Neutrophil (primary cell): ENCODE measurements around the gene SPDEF.

Experiments used
- H3K27ac ChIP-seq: fragments of 200-600 bp; sonication (generic); 2 replicates; pipeline ENCODE4 v1.5.1; 2016; ENCODE audit warnings: mild to moderate bottlenecking, moderate library complexity
- H3K27me3 ChIP-seq: fragments of 200-600 bp; sonication (generic); 2 replicates; pipeline ENCODE4 v1.6.0; 2016; ENCODE audit warnings: mild to moderate bottlenecking
- H3K36me3 ChIP-seq: fragments of 200-600 bp; sonication (generic); 2 replicates; pipeline ENCODE4 v1.5.1; 2017
- H3K4me1 ChIP-seq, 2 experiments: fragments of 200-600 bp in 1 of 2; sonication (generic) in 1 of 2; 1 replicate in 1 of 2; 2 replicates in 1 of 2; pipeline versions ENCODE4 v1.5.1 to v1.6.1; 2013 to 2016; ENCODE audit warnings: low read depth in 1 of 2, low read length in 1 of 2, mild to moderate bottlenecking in 1 of 2, moderate library complexity in 1 of 2; ENCODE audit not compliant: control insufficient read depth in 1 of 2, insufficient read depth in 1 of 2
- H3K4me3 ChIP-seq, 2 experiments: fragments of 200-600 bp in 1 of 2; sonication (generic) in 1 of 2; 1 replicate in 1 of 2; 2 replicates in 1 of 2; pipeline ENCODE4 v1.5.1; 2013 to 2016; ENCODE audit warnings: low read depth in 1 of 2, low read length in 1 of 2, mild to moderate bottlenecking in 1 of 2, moderate library complexity in 1 of 2
- H3K9me3 ChIP-seq: fragments of 200-600 bp; sonication (generic); 2 replicates; pipeline ENCODE4 v1.5.1; 2016
- TF ChIP-seq, protein P1 (sequence below): fragments of 200-600 bp; sonication (generic); IDR thresholded peaks from 2 replicates; pipeline ENCODE4 v1.5.1; 2016; ENCODE audit warnings: antibody characterized with exemption

The SPDEF gene

DNA sequence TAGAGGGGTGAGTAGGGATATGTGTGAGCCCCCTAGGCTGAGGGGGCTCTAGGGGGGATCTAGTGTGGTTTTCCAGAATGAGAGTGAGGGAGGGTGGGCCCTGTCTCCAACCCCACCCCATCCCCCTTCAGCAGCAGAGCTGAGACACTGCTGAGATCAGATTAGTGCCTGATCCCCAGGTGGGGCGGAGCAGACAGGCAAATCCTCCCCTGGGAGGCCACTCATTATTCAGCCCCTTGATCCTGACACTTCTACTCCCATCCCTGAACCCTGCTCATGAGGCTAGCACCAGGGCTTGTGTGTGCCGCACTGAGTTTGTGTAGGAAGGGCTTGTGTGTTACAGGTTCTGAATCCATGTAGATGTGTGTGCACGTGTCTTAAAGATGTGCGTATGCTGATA is 42.5 kb downstream of the SPDEF start:
- Histone ChIP-seq H3K27me3 (peaks cover 46% of the 10 kb centered on the region), H3K27ac (no peak overlapping the region), H3K4me3 (no peak overlapping the region), H3K4me1 (no peaks in the 10 kb centered on the region), H3K9me3 (no peaks in the 10 kb centered on the region), H3K36me3 (no peaks in the 10 kb centered on the region)
- TF ChIP-seq, protein P1, sequence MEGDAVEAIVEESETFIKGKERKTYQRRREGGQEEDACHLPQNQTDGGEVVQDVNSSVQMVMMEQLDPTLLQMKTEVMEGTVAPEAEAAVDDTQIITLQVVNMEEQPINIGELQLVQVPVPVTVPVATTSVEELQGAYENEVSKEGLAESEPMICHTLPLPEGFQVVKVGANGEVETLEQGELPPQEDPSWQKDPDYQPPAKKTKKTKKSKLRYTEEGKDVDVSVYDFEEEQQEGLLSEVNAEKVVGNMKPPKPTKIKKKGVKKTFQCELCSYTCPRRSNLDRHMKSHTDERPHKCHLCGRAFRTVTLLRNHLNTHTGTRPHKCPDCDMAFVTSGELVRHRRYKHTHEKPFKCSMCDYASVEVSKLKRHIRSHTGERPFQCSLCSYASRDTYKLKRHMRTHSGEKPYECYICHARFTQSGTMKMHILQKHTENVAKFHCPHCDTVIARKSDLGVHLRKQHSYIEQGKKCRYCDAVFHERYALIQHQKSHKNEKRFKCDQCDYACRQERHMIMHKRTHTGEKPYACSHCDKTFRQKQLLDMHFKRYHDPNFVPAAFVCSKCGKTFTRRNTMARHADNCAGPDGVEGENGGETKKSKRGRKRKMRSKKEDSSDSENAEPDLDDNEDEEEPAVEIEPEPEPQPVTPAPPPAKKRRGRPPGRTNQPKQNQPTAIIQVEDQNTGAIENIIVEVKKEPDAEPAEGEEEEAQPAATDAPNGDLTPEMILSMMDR = no peak

DNA sequence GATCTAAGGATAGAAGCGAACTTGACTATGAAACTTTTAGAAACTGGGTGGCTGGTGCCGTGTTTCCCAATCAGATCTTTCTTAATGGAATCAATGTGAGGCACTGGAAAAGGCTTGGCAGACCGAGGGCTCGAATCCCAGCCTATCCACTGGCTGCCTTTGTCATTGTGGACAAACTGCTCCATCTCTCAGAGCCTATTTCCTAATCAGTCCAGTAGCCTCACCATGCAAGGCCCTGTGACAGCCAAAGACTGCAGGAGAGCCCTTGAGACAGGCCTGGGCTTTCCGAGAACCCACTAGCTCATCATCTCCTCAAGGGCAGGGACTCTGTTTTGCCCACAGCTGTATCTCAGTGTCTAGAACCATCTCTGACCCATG is 43.4 kb downstream of the SPDEF start:
- Histone ChIP-seq H3K9me3 (no peaks in the 10 kb centered on the region), H3K27ac (no peak overlapping the region), H3K27me3 (peaks cover 46% of the 10 kb centered on the region), H3K4me1 (no peaks in the 10 kb centered on the region), H3K4me3 (no peak overlapping the region), H3K36me3 (no peaks in the 10 kb centered on the region)
- TF ChIP-seq, protein P1 = no peak

DNA sequence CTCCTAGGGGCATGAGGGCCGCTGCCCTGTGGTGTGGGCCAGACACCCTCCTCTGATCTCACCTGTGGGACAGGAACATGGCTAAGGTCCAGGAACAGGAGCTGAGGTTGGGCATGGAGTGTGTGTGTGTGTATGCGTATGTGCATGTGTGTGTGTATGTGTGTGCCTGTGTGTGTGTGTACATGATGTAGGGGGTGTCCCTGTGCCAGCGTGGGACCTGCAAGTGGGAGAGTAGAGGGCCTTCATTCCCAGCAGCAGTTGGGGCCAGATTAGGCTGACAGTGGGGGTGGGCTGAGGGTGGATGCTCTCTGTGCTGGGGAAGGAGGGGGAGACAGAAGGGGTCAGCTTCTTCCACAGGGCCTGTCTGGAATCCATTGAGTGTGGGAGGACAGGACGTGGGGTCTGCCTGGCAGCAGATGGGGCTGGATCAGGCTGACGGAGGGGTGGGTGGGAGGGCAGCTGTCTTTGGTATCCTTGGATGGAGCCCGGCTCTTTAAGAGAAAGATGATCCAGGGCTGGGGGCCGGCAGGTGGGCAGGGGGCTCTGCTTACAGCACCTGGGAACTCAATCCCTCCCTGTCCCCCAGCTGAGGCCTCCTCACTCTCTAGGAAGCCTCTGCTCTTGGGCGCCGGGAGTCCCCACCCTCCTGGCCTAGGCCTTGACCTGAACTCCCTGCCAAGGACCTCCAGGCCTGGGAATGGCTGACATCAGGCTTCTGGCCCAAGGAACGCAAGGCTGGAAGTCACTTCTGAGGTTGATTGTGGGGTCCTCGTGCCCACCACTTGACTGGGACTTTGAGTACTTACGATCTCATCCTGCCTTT is 44.0 kb downstream of the SPDEF start:
- H3K4me1 ChIP-seq = no peaks in the 10 kb centered on the region
- H3K36me3 ChIP-seq = no peaks in the 10 kb centered on the region
- no peaks in the 10 kb centered on the region for H3K9me3 ChIP-seq
- TF ChIP-seq, protein P1 = no peak
- no peak overlapping the region for H3K27ac ChIP-seq
- H3K4me3 ChIP-seq = no peak overlapping the region
- peaks cover 46% of the 10 kb centered on the region for H3K27me3 ChIP-seq

DNA sequence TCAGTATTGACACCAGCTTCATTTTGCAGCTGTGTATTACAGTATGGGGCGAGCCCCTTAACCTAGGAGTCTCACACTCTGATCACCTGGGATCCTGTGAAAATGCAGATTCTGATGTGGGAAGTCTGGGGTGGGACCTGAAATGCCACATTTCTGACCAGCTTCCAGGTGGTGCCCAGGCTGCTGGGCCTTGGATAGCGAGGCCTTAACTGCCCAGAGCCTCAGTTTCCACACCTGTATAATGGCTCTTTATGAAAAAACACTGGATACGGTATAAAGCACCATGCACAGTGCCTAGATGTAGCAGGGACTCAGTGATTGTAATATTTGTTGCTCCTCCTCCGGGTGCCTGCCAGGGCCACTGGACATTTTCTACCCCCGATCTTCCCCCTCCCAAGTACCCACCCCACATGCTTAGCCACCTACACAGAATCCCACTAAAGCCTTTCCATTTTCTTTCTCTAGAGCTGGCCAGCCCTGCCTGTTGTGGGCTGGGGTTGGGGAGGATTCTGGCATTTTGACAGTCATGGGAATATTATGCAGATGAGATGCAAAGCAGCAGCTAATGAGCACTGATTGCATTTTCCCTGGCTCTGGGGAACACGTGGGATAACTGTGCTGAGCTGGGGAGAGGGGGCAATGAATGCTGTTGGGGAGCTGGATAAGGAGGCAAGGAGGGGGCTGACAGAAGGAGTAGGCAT is 44.8 kb downstream of the SPDEF start:
- H3K27ac ChIP-seq = no peak overlapping the region
- TF ChIP-seq, protein P1 = no peak

DNA sequence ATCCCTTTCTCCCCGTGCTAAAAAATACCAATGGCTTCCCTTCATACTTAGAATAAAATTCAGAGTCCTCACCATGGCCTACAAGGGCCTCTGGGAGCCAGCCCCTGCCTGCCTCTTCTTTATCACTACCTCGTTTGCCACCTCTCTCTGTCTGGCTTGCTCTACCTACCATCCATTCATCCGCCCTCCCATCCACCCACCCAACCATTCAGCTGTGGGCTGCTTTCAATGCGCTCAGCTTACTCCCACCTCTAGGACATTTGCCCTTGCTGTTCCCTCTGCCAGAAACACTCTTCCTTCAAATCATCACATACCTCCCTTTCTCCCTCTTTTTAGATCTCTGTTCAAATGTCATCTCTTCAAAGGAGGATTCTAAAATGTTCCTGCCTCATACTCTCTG is 45.8 kb downstream of the SPDEF start:
- Histone ChIP-seq H3K4me3 (no peak overlapping the region), H3K4me1 (no peaks in the 10 kb centered on the region), H3K9me3 (no peaks in the 10 kb centered on the region), H3K27me3 (peaks cover 37% of the 10 kb centered on the region), H3K27ac (no peak overlapping the region), H3K36me3 (no peaks in the 10 kb centered on the region)
- TF ChIP-seq, protein P1 = no peak

More for the DNA sequence above, 44.8 kb downstream of the SPDEF start:
- Histone ChIP-seq H3K36me3 (no peaks in the 10 kb centered on the region), H3K27me3 (peaks cover 46% of the 10 kb centered on the region), H3K4me1 (no peaks in the 10 kb centered on the region), H3K4me3 (no peak overlapping the region), H3K9me3 (no peaks in the 10 kb centered on the region)
